ENCODE data around the gene MDN1.

GRCh38 chr6:89655122-89655521 lies 164.5 kb downstream of the MDN1 start:
- no peak for TF ChIP-seq CTCF (IDR thresholded peaks at IDR 0.05)
- no peak for TF ChIP-seq POLR2AphosphoS5 (IDR thresholded peaks at IDR 0.05)
- TF ChIP-seq POLR2A (IDR thresholded peaks at IDR 0.05) = no peak

All from gastroesophageal sphincter (tissue), 3 donors.